NCI-H748 (cell line): Measurements from ENCODE around the gene CLDN15.
"Not testable (repeated sequence)": the region's sequence is repeated elsewhere in the genome, so short reads cannot be mapped to it uniquely, and the experiment has no call there.

ENCODE experiments used
- DNase-seq: peaks from one replicate; lab custom pipeline; 2025; ENCODE audit not compliant: unreplicated experiment; lab: John Stamatoyannopoulos, UW

Gene CLDN15

GRCh38 chr7:101237206-101238067, at the start of gene CLDN15:
Gene CLDN15 (minus strand): TSS chr7:101237802. CDS start chr7:101237581, 221 bp downstream.
- DNase-seq, result no peak

DNA sequence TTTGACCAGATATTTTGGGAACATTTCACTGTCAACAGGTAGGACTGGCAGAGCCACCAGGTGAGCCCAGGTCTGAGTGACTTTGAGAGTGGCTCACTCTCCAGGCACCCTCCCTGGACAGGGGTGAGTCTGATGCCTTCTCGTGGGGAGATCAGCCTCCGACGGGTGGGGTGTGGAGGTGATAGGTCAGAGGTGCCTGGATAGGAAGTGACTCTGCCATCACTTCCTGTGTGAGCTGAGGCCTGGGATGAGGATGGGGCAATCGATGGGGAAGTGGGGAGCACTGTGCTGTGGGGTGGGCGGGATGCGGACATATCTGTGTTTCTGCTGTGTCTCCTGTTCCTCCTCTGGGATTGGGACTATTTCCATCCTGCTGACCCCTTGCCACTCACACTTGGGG, 49.4 kb upstream of the CLDN15 start:
- no peak for DNase-seq

- DNase-seq, result not testable (repeated sequence)
Measured at GRCh38 chr7:101285880-101286279, 48.3 kb upstream of the CLDN15 start.

GRCh38 chr7:101285171-101285570, 47.6 kb upstream of the CLDN15 start:
- DNase-seq, result no peak

GRCh38 chr7:101280912-101281311, 43.3 kb upstream of the CLDN15 start:
- DNase-seq, result not testable (repeated sequence)

DNA sequence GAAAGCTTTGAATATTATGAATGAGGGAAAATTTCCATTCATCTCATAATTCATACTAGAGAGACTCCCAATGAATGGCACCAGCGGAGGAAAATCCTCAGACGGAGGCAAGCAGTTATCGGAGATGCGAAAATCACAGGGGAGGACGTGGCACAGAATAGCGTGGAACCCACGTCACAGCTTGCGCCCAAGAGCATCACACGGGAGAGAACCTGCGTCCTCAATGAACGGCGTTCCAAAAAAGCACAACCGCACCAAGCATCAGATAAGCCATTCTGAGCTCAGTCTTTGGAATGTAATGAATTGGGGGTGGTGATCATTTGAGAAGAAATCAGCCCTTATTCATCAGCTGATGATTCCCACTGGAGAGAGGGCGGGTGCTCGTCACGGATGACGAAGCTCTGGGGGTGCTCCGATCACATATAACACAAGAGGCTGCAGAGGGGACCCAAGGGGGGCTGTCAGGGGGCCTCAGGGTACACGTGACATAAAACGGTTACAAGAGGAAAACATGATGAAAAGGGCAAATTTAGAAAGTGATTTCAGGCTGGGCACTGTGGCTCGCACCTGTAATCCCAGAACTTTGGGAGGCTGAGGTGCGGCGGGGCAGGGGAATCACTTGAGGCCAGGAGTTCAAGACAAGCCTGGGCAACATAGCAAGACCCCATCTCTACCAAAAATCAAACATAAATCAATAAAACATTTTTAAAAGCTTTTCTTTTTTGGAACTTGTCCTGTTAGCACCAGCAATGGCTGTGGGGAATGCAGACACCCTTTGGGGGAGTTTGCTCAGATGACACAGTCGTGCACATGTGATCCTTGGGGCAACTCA, 41.1 kb upstream of the CLDN15 start:
- DNase-seq, result no peak

- DNase-seq, result no peak
Measured at GRCh38 chr7:101277155-101277554, 39.6 kb upstream of the CLDN15 start.

DNA sequence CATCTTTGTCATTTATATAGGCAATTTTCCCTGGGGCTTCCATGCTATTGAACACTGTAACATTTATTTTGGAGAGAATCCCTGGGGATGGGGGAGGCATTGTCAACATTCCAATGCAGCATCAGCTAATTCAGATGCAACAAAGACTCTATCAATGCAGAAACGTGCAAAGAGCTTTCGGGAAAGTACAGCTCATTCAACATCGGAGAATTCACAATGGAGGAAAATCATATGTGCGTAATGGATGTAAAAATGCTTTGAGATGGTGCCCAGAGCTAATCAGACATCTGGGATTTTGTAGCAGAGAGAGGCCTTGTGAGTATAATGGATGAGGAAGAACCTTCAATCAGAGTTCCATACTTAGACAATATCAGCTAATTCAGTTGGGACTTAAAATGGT, 35.6 kb upstream of the CLDN15 start:
- DNase-seq, result no peak

DNA sequence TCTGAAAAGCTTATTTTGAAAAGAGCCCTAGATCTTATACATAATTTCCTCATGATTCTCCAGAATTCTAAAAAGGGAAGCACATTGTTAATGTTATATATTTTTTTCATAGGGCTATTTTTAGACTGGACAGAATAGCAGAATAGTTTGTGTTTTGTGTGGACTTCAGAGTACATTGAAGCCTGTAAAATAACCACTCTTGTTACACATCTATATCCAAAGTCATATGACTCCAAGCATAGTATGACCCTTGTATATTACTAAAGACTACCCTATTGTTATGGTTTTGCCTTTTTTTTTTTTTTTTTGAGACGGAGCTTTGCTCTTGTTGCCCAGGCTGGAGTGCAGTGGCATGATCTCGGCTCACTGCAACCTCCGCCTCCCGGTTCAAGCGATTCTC, 33.4 kb upstream of the CLDN15 start:
- DNase-seq, result no peak

- DNase-seq, result no peak
Measured at GRCh38 chr7:101269664-101270063, 32.1 kb upstream of the CLDN15 start.

DNA sequence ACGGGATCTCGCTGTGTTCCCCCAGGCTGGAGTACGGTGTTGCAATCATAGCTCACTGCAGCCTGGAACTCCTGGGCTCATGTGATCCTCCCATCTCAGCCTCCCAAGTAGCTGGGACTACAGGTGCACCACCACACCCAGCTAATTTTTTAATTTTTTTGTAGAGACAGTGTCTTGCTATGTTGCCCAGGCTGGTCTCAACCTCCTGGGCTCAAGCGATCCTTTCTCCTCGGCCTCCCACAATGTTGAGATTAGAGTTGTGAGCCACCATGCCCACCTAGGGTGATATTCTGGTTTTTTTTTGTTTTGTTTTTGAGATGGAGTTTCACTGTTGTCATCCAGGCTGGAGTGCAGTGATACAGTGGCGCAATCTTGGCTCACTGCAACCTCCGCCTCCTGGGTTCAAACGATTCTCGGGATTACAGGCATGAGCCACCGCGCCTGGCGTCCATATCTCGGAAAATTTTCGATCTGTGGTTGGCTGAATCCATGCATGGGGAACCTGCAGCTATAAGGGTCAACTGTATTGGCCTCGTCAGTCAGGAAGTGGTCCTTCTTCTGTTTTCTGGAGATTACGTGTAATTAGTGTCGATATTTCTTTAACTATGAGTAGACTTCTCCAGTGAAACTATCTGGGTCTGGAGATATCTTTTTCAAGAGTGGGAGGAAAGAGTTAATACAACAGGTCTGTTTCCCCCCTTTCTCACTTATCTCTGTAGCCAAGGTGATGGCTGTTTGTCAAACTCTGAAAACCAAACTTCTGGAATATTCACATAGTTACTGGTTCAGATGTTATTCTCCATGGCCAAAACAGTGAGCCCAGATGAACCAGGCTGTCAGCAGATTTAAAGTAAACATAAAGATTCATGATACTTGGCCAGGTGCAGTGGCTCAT, 28.3 kb upstream of the CLDN15 start:
- no peak for DNase-seq

DNA sequence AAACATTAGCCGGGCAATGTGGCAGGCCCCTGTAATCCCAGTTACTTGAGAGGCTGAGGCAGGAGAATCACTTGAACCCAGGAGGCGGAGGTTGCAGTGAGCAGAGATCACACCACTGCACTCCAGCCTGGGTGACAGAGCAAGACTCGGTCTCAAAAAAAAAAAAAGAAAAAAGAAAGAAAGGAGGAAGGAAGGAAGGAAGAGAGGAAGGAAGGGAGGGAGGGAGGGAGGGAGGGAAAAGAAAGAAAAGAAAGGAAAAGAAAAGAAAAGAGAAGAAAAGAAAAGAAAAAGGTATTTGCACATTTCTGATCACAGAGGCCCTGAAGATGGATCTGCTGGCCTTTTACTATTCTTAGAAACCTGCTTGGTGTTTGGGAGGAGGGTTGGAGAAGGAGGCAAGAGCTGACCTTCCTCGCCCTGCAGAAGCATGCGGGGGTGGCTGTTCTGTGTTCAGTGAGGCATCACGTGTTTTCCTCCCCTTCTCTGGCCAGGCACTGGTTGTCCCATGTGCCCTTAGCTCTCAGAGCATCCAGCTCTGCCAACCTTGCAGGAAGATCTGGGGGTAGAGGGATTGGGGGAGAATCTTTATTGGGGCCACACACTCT, 26.6 kb upstream of the CLDN15 start:
- DNase-seq, result not testable (repeated sequence)

DNA sequence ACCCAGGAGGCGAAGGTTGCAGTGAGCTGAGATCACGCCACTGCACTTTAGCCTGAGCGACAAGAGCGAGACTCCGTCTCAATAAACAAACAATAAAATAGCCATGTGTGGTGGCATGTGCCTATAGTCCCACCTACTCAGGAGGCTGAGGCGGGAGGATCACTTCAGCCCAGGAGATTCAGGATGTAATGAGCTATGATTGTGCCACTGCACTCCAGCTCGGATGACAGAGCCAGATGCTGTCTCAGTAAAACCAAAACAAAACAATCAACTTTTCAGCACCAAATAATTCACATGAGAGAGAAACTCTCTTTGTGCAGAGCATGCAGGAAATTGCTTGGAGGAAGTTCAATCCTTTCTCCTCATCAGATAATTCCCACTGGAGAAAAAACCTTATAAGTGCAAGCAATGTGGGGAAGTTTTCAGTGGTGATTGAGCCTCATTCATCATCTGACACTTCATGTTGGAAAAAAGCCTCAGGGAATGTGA, 20.7 kb upstream of the CLDN15 start:
- DNase-seq, result no peak

DNA sequence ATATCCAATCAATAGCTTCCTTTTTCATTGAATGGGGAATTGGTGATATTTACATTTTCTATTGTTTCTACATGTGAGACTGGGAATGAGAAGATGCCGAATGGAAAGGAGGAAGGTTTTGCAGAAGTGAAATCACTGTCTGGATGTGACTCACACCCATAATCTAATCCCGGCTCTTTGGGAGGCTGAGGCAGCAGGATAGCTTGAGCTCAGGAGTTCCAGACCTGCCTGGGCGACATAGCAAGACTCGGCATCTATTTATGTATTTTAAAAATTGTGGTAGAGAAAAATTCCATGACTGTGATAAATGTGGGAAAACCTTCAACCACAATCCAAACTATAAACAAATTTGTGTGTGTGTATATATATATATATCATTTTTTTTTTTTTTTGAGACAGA, 18.2 kb upstream of the CLDN15 start:
- DNase-seq, result no peak

DNA sequence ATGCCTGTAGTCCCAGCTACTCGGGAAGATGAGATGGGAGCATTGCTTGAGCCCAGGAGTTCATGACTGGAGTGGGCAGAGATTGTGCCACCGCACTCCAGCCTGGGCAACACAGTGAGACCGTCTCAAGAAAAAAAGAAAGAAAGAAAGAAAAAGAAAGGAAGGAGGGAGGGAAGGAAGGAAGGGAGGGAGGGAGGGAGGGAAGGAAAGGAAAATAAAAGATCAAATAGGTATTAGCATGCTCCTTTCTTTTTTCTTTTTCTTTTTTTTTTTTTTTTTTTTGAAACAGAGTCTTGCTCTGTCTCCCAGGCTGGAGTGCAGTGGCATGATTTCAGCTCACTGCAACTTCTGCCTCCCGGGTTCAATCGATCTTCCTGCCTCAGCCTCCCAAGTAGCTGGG, 15.6 kb upstream of the CLDN15 start:
- not testable (repeated sequence) for DNase-seq

GRCh38 chr7:101251871-101252659, 14.5 kb upstream of the CLDN15 start:
- peak; percentile 98 for DNase-seq

DNA sequence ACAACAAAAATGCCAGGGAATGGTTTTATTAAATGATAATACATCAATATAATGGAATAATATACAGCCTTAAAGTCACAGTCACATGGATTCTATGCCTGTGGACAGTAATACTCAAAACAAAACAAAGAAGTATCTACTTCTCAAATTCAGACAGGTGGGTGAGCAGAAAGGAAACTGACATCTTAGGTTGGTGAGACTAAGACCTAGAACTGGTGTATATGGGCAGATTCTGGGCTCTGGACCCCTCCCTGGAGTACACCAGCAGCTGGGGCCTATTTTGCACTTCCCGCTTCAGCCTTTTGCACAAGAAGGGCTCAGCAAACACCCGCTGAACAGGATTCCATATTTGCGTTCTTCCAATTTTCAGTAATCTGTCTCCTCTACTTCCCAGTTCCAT, 12.7 kb upstream of the CLDN15 start:
- no peak for DNase-seq

GRCh38 chr7:101248276-101248675, 10.7 kb upstream of the CLDN15 start:
- no peak for DNase-seq

DNA sequence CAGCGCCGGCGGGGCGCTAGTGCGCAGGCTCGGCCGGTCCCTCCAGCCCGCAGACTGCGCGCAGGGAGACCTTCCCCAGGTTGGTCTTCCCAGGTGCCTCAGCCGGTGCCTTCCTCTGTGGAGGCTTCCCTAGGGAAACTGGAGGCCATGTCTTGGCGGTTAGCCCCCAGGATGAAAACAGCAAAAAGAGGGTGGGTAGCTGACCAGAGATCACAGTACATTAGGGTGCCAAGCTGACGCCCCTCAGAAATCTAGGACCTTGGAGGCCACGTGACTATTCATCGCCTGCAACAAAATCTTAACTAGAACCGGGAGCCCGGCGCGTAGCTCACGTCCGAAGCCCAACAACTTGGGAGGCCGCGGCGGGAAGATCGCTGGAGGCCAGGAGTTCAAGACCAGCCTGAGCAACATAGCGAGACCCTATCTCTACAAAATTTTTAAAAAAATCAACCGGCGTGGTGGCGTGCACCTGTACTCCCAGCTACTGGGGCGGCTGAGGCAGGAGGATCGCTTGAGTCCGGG, 7.6 kb upstream of the CLDN15 start:
- no peak for DNase-seq
